Activated T-cell treated with anti-CD3 and anti-CD28 coated beads, Interleukin-2, amount 50 U/mL, for 1 hour (primary cell): ENCODE results near the gene MARCKSL1.
A peak's percentile ranks its signal among the peaks of the same experiment; 100 is the strongest.

ENCODE experiments used
- DNase-seq: peaks from one replicate; pipeline ENCODE4 v3.0.0-alpha.2; 2020

The MARCKSL1 gene

GRCh38 chr1:32352239-32352745 is 16.3 kb upstream of the MARCKSL1 start:
- no peak for DNase-seq

- DNase-seq = peak; percentile 87
Measured at GRCh38 chr1:32351399-32352238, 15.6 kb upstream of the MARCKSL1 start.

- DNase-seq = peak; percentile 84
Measured at GRCh38 chr1:32350785-32351398, 14.9 kb upstream of the MARCKSL1 start.

GRCh38 chr1:32349211-32349708 is 13.2 kb upstream of the MARCKSL1 start:
- DNase-seq = no peak

- DNase-seq = no peak
Measured at GRCh38 chr1:32346532-32347157, 10.6 kb upstream of the MARCKSL1 start.

GRCh38 chr1:32345289-32345827 is 9.3 kb upstream of the MARCKSL1 start:
- no peak for DNase-seq

- DNase-seq = no peak
Measured at GRCh38 chr1:32342704-32343103, 6.7 kb upstream of the MARCKSL1 start.

GRCh38 chr1:32341971-32342370 is 5.9 kb upstream of the MARCKSL1 start:
- DNase-seq = no peak

- no peak for DNase-seq
Measured at GRCh38 chr1:32341186-32341757, 5.2 kb upstream of the MARCKSL1 start.

- no peak for DNase-seq
Measured at GRCh38 chr1:32339363-32339978, 3.4 kb upstream of the MARCKSL1 start.

GRCh38 chr1:32338637-32339145 is 2.7 kb upstream of the MARCKSL1 start:
- no peak for DNase-seq

GRCh38 chr1:32337855-32338636 is 2.0 kb upstream of the MARCKSL1 start:
- DNase-seq = no peak

GRCh38 chr1:32336963-32337675 is 1.1 kb upstream of the MARCKSL1 start:
- DNase-seq = peak; percentile 51

GRCh38 chr1:32336591-32336932 is 529 bp upstream of the MARCKSL1 start:
- no peak for DNase-seq

- no peak for DNase-seq
Measured at GRCh38 chr1:32335535-32335789, 571 bp downstream of the MARCKSL1 start.

- peak; percentile 82 for DNase-seq
Measured at GRCh38 chr1:32334864-32335534, 1.0 kb downstream of the MARCKSL1 start.

GRCh38 chr1:32334274-32334861 is 1.7 kb downstream of the MARCKSL1 start:
- DNase-seq = no peak

- no peak for DNase-seq
Measured at GRCh38 chr1:32333251-32333963, 2.6 kb downstream of the MARCKSL1 start.
